GM21526 (cell line): ENCODE measurements around the gene ISCA2.
"Not testable (repeated sequence)": the region's sequence is repeated elsewhere in the genome, so short reads cannot be mapped to it uniquely, and the experiment has no call there.

Experiments used
- ATAC-seq: cut with Tn5 transposase; IDR thresholded peaks from one replicate; pipeline ENCODE4 v1.9.1; 2021; ENCODE audit warnings: moderate library complexity; ENCODE audit not compliant: unreplicated experiment, low FRiP score

Gene ISCA2

GRCh38 chr14:74526854-74527585 is 33.5 kb downstream of the ISCA2 start:
- no peak for ATAC-seq

DNA sequence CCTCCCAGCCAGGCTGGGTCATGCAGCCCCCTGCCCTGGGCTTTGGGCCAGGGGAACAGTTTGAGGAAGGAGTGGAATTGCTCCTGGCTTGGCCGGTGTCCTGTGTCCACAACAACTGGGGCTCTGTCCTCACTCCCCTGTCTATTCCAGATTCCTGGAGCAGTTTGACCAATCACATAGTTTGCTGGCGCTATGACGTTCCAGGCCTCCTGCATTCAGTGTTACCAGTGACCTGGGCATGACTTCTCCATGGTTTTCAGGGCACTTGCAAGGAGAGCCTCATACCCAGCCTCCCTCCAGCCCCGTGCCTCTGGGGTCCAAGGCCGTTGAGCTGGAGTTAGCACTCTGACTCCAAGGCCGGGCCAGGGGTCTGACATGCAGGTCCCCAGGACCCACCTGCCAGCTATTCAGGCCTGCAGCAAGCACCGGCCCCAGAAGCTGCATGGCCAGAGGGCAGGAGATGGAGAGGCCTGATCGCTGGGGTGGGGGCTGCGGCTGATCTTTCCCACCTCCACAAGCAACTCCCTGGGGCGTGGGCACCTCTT is 34.2 kb downstream of the ISCA2 start:
- no peak for ATAC-seq

DNA sequence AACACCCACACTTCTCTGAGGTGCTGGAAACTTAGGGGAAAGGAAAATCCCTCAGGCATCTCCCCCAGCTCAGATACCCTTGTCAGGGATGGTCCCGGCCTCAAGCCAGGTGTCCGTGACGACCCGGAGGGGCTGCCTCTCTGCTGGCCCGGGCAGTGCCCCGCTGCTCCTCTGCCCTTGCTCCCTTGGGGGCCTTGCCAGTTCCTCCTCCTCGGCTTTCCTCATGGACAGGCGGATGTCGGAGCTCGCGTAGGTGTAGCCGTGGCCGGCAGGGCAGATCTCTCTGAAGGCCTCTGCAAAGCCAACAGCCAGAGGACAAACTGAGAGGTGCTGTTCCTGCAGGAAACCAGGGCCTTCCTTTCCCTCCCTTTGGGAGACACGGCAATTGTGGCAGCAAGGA is 34.8 kb downstream of the ISCA2 start:
- ATAC-seq: no peak

DNA sequence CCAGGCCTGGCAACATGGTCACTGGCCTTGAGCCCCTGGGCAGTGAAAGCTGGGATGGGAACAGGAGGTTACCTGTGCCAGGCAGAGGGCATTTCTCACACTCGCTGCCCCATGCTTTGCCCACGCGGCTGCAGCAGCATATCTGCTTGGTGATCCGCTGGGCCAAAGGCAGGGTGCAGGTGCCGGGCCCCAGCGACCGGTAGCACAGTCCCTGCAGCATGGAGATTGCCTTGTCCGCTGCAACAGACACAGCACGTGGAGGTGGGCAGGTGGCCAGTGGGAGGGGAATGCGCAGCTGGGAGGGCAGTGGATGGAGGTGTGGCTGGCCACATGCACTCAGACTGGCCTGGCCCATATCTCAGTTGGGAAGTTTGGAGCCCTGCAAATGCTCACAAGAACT is 35.3 kb downstream of the ISCA2 start:
- no peak for ATAC-seq

DNA sequence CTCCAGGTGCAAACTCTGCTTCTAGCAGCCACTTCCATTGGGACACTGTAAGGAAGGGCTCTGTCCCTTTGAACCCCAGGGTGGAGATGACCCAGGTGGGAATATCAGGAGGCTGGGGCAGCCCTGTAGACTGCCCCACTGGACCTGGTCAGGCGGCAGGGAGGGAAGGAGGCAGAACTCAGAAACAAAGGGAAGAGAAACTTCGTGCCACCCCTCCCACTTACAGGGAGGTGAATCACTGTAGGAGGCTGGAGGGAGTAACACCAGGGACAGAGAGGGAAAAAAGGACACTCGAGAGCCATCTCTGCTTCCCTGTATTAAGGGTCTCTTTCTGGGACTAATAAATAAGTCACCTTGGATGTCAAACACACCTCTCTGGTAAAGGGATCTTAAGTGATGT is 37.4 kb downstream of the ISCA2 start:
- ATAC-seq: no peak

DNA sequence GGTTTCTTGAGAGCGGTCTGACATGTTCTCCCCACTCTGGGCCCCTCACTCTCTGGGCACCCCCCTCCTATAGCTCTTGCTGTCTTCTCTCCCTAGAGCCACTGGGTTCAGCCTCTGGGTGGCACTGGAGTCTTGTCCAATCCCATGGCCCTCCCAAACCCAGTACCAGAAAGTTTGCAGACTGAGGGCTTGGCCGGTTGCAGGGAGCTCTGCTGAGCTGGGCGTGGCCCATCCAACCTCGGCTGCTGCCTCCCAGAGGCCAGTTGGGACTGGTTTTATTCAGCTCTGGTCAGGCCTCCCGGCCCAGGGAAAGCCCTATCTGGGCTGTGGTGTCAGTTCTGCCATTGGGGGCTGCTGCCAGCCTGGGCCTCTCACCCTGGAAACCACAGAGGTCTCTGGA is 37.9 kb downstream of the ISCA2 start:
- no peak for ATAC-seq

GRCh38 chr14:74532246-74532645 is 38.7 kb downstream of the ISCA2 start:
- ATAC-seq: no peak

DNA sequence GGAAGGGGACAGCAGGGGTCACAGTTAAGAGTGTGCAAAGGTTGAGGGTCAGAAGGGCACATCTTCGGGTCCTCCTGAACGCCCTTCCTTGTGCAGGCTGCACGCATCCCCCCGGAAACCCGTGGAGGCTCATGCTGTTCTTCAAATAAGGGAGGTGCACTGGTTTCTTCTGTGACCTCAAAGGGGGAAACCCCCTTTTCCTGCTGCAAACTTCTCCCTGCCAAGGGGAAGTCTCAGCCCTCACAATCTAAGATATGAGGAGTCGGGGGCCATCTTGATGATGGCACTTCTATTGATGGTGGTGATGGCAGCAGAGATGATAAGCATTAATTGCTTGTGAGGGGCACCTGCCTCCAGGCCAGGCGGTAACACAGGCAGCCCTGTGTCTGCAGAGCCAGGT is 40.0 kb downstream of the ISCA2 start:
- ATAC-seq: no peak

GRCh38 chr14:74535756-74536325 is 42.3 kb downstream of the ISCA2 start:
- no peak for ATAC-seq

DNA sequence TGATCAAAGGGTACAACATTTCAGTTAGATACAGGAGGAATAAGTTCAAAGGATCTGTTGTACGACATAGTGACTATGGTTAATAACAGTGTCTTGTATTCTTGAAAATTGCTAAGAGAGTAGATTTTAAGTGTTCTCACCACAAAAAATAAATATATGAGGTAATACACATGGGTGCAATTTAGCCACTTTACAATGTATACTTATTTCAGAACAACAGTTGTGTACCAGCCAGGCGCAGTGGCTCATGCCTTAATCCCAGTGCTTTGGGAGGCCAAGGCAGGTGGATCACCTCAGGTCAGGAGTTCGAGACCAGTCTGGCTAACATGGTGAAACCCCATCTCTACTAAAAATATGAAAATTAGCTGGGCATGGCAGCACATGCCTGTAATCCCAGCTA is 42.8 kb downstream of the ISCA2 start:
- not testable (repeated sequence) for ATAC-seq

GRCh38 chr14:74538411-74539391 is 45.1 kb downstream of the ISCA2 start:
- no peak for ATAC-seq

GRCh38 chr14:74539503-74539902 is 45.9 kb downstream of the ISCA2 start:
- ATAC-seq: no peak

DNA sequence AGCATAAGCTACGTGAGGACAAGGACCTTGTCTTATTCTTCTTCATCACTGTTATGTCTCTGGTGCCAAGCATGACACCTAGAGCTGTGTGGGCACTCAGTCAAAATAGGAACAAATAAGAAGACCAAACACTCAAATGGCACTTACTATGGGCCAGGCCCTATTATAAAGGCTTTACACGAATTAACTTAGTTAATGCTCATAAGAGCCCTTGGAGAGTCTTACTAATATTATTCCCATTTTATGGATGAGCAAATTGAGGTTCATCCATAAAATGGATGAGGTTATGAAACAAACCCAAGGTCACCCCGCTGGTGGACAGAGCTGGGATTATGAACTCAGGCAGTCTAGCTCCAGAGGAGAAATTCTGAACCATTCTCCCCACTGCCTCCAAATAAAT is 47.7 kb downstream of the ISCA2 start:
- no peak for ATAC-seq

- ATAC-seq: no peak
These were observed 48.6 kb downstream of the ISCA2 start for GRCh38 chr14:74542056-74542685.

DNA sequence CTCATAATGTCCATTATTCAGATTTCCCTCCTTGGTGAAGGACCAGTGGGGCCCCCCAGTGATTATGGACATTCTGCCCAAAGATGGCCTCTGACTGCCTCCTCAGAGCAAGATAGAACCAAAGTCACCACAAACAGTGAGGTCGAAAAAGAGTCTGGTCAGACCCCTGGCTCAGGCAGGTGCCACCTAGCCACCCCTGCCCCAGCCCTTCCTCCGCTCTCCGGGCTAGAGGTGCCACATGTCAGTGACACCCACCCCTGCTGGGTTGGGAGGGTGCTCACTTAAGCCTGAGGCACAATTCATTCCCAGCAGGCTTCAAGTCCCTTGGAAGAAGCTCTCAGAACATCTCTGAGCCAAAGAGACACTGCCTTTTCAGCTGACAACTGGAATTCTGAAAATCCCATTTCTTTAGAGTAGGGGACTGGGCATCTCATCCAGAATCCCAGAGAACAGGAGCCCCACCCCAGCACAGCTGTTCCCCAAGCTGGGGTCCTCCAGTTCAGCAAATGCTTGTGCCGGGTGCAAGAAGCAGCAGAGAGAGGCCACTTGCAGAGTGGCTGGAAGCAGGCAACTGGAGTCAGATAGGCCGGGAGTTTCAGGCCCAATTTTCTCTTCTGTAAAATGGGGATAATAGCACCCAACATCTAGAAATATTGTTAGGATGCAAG is 50.3 kb downstream of the ISCA2 start:
- no peak for ATAC-seq

DNA sequence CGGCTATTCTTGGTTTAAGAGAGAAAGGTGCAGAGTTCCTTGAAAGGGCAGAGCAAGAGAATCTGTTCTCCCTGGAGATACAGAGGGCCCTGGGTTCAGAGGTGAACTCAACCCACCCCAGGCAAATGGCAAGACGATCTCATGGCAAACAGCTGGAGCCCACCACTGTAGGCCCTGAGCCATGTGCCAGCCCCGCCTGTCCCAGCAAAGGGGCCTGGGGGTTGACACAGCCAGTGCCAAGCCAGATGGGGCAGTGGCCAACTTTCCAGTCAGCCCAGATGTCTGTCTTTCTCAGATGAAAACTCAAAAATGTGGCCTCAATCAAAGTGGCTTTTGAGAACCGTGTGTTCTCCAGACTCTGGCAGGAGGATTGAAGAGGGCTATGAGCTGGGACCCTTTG is 51.8 kb downstream of the ISCA2 start:
- no peak for ATAC-seq

- ATAC-seq: no peak
These were observed 52.9 kb downstream of the ISCA2 start for GRCh38 chr14:74546416-74546815.
